ENCODE results near the gene UBE3D. TPM values are rescaled to one million over a fixed set of nuclear protein-coding genes. Genes with fewer than 3 reads are reported as not detected.

UBE3D gene
- total RNA-seq, 1 donor from 2014 or later = 4.4 TPM

DNA sequence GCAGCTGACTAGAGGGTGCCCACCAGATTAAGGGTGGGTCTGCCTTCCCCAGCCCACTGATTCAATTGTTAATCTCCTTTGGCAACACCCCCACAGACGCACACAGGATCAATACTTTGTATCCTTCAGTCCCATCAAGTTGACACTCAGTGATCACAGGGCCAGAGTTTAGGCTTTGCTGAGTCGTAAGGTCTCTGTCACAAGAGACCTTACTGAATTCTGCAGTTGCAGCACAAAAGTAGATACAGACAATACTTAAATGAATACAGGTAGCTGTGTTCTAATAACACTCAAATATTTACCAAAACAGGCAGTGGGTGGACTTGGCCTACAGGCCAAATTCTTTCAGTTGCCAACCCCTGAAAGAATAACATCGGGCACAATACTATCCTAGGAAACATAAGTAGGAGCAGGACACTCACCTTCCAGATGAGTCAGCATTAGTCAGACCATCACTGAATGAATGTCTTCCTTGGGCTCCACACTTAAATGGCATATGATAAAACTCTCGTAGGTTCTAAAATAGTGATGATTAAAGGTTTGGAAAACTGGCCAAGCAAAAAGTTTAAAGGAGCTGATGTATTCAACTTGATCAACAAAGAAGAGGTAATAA is 190.0 kb downstream of the UBE3D start:
- Histone ChIP-seq H3K4me3 (no peak overlapping the region), H3K9me3 (no peaks in the 10 kb centered on the region), H3K27ac (no peak overlapping the region), H3K36me3 (no peaks in the 10 kb centered on the region), H3K27me3 (no peaks in the 10 kb centered on the region), H3K4me1 (no peaks in the 10 kb centered on the region)
- intact Hi-C loops (cut with DNase I) = no loop called here
- no peak for ATAC-seq
- TF ChIP-seq, protein P1, sequence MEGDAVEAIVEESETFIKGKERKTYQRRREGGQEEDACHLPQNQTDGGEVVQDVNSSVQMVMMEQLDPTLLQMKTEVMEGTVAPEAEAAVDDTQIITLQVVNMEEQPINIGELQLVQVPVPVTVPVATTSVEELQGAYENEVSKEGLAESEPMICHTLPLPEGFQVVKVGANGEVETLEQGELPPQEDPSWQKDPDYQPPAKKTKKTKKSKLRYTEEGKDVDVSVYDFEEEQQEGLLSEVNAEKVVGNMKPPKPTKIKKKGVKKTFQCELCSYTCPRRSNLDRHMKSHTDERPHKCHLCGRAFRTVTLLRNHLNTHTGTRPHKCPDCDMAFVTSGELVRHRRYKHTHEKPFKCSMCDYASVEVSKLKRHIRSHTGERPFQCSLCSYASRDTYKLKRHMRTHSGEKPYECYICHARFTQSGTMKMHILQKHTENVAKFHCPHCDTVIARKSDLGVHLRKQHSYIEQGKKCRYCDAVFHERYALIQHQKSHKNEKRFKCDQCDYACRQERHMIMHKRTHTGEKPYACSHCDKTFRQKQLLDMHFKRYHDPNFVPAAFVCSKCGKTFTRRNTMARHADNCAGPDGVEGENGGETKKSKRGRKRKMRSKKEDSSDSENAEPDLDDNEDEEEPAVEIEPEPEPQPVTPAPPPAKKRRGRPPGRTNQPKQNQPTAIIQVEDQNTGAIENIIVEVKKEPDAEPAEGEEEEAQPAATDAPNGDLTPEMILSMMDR (IDR thresholded peaks at IDR 0.05) = no peak
- DNase-seq = no peak

DNA sequence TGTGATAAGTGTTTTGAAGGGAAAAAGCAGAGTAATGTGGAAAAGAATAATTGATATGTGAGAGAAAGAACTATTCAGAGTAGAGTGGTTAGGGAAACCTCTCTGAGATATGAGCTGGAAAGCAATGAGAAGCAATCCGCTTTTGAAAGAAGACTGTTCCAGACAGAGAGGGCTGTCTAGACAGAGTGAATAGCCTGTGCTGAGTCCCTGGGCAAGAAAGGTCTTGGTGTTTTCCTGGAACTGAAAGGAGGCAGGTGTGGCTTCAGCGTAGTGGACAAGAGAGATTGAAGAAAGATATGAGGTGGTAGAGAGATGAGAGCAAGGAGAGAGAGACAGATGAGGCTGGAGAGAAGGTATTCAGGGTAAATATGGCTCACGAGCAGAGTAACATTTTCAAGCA is 190.8 kb downstream of the UBE3D start:
- intact Hi-C loops (cut with DNase I) = no loop called here
- Histone ChIP-seq H3K27ac (no peak overlapping the region), H3K27me3 (no peaks in the 10 kb centered on the region), H3K9me3 (no peaks in the 10 kb centered on the region), H3K36me3 (no peaks in the 10 kb centered on the region), H3K4me3 (no peak overlapping the region), H3K4me1 (no peaks in the 10 kb centered on the region)
- DNase-seq = no peak
- ATAC-seq = no peak
- TF ChIP-seq, protein P1 (IDR thresholded peaks at IDR 0.05) = no peak

DNA sequence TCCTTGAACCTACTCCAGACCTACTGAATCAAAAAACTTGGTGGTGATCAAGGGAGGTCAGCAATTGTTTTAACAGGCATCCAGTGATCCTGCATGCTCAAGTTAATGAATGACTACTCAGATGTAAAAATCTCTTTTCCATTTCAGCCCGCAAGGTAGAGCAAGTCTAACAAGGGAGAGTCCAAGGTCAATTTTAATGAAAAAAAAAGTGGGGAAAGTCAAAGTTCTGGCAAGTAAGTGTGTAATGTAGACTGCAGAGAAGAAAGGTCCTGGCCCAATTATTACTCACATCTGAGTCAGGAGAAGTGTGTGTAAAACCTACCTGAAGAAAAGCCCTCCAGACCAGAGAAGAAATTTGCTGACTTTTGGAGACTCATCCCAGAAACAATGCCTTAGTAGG is 193.5 kb downstream of the UBE3D start:
- ATAC-seq (no peak), DNase-seq (no peak)
- intact Hi-C loops (cut with DNase I) = no loop called here
- TF ChIP-seq, protein P1 (IDR thresholded peaks at IDR 0.05) = no peak
- no peaks in the 10 kb centered on the region for H3K36me3 ChIP-seq
- no peak overlapping the region for H3K27ac ChIP-seq
- H3K27me3 ChIP-seq = no peaks in the 10 kb centered on the region
- H3K4me3 ChIP-seq = no peak overlapping the region
- no peaks in the 10 kb centered on the region for H3K4me1 ChIP-seq
- no peaks in the 10 kb centered on the region for H3K9me3 ChIP-seq

- H3K36me3 ChIP-seq = no peaks in the 10 kb centered on the region
- no peaks in the 10 kb centered on the region for H3K4me1 ChIP-seq
- H3K27ac ChIP-seq = no peak overlapping the region
- intact Hi-C loops (cut with DNase I) = no loop called here
- H3K9me3 ChIP-seq = no peaks in the 10 kb centered on the region
- no peak overlapping the region for H3K4me3 ChIP-seq
- TF ChIP-seq, protein P1 (IDR thresholded peaks at IDR 0.05) = no peak
- no peak for ATAC-seq
- DNase-seq = no peak
- H3K27me3 ChIP-seq = no peaks in the 10 kb centered on the region
Measured at GRCh38 chr6:82870582-82871172, 195.0 kb downstream of the UBE3D start.

DNA sequence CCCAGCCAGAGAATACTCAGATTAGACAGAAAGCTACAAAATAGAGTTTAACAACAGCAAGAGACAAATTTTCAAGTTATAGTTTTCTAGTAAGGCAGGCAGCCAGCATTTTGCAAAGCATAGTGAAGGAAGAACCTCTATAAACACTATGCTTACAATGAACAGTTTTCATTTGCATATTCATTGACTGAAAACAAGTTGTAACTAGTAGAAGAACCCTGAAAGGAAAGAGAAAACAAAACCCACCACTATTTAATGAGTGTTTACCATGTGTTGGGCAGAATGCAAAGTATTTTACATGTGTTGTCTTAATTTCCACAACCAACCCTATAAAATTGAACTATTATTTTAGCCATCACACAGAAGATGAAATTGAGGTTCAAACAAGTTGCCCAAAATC is 196.1 kb downstream of the UBE3D start:
- intact Hi-C loops (cut with DNase I) = no loop called here
- ATAC-seq = no peak
- Histone ChIP-seq H3K27me3 (no peaks in the 10 kb centered on the region), H3K9me3 (no peaks in the 10 kb centered on the region), H3K36me3 (no peaks in the 10 kb centered on the region), H3K27ac (no peak overlapping the region), H3K4me3 (no peak overlapping the region), H3K4me1 (no peaks in the 10 kb centered on the region)
- TF ChIP-seq, protein P1 (IDR thresholded peaks at IDR 0.05) = no peak
- DNase-seq = no peak
